Measurements from ENCODE around the gene CELF2. TPM values are rescaled to one million over a fixed set of nuclear protein-coding genes. Genes with fewer than 3 reads are reported as not detected.

The CELF2 gene
- total and polyA plus RNA-seq, 2 donors from 2014 or later = 1.7 to 39.2 TPM

DNA sequence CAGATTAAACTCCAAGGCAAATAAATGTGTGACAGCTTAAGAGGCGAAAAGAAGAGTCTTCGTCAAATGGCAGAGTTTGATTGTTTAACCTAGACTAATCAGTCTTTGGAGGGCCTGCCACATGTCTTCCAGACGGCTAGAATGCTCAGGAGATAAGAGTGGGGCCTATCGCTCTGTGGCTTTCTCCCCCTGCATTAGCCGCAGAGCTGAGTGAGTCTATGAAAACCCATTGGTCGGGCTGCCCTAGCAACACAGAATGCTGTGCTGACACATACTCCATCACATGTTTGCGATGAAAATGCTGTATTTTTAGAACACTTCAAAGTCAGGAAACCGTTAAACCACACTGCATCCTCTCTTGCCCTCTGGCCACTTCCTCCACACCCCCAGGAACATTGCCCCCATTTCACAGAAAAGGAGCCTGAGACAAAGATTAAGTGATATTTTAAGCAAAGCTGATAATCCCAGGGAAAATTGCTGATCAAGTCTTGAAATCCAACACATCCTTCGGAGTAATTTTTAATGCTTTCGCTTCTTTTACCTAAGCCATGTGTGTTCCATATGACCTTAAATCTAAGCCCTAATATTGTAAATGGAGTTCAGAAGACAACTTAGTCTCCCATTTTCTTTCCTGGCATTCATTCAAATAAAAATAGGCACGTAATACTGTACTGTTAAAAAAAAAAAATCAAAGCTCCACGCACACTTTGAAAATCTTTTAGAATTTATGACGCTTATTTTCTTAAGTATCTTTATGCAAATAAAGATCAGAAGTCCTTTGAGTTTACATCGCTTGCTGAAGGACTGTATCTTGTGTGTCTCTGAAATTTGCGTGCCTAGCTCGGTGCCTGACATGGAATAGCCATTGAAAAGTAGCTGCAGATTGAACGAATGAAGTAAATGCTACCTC, 161.2 kb downstream of the CELF2 start:
- intact Hi-C loops (cut with DNase I) = no loop called here
- no peaks in the 10 kb centered on the region for H3K36me3 ChIP-seq (ENCODE audit: control insufficient read depth in 2 of 3, insufficient read depth in 3 of 3, low read length in 3 of 3)
- H3K27ac ChIP-seq (ENCODE audit: low read depth in 2 of 2, low read length in 2 of 2) = no peak overlapping the region
- no peak for FAIRE-seq
- TF ChIP-seq, protein P1, sequence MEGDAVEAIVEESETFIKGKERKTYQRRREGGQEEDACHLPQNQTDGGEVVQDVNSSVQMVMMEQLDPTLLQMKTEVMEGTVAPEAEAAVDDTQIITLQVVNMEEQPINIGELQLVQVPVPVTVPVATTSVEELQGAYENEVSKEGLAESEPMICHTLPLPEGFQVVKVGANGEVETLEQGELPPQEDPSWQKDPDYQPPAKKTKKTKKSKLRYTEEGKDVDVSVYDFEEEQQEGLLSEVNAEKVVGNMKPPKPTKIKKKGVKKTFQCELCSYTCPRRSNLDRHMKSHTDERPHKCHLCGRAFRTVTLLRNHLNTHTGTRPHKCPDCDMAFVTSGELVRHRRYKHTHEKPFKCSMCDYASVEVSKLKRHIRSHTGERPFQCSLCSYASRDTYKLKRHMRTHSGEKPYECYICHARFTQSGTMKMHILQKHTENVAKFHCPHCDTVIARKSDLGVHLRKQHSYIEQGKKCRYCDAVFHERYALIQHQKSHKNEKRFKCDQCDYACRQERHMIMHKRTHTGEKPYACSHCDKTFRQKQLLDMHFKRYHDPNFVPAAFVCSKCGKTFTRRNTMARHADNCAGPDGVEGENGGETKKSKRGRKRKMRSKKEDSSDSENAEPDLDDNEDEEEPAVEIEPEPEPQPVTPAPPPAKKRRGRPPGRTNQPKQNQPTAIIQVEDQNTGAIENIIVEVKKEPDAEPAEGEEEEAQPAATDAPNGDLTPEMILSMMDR (IDR thresholded peaks at IDR 0.05; ENCODE audit: borderline replicate concordance, extremely low read depth, insufficient read depth) = no peak
- H3K9ac ChIP-seq (ENCODE audit: low read length in 3 of 3) = no peak overlapping the region
- H3K27me3 ChIP-seq (ENCODE audit: control insufficient read depth, insufficient read depth, low read length) = no peaks in the 10 kb centered on the region
- no peak overlapping the region for H3K4me3 ChIP-seq (ENCODE audit: low read length in 3 of 3)
- H3K9me3 ChIP-seq (ENCODE audit: control insufficient read depth in 2 of 3, insufficient read depth in 1 of 3, low read length in 3 of 3) = no peaks in the 10 kb centered on the region
- DNase-seq = no peak
- H3K4me1 ChIP-seq (ENCODE audit: control insufficient read depth in 2 of 3, insufficient read depth in 2 of 3, low read depth in 1 of 3, low read length in 3 of 3) = peaks cover 0 to 5% (median 0%) of the 10 kb centered on the region in 3 donors

DNA sequence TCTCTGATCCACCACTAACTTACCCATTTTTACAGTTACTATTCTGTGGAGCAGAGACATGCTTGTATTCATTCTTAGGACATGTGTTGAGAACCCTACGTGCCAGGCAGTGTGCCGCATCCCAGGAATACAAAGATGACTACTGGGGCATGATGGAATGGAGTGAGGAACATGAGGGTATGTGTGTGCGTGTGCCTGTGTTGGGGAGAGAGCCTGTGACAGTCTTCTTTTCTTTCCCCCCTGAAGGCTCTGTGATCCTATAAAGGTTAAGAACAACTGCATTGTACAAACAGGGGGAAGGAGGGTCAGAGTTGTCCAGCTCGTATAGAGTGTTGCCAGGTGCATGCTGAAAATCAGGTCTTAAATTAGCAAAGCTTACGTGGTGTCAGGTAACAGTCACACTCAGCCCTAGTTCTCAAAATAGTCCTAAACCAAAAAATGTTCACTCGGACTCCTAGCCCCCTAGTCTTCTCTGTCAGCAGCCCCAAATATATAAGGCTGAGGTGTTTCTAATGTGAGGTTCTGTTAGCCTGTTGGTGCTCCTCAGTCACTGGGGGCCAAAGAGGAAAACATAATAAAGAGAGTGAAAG, 161.9 kb downstream of the CELF2 start:
- Histone ChIP-seq H3K4me3 (ENCODE audit: low read length in 3 of 3) (no peak overlapping the region), H3K9me3 (ENCODE audit: control insufficient read depth in 2 of 3, insufficient read depth in 1 of 3, low read length in 3 of 3) (no peaks in the 10 kb centered on the region), H3K27ac (ENCODE audit: low read depth in 2 of 2, low read length in 2 of 2) (no peak overlapping the region), H3K36me3 (ENCODE audit: control insufficient read depth in 2 of 3, insufficient read depth in 3 of 3, low read length in 3 of 3) (no peaks in the 10 kb centered on the region), H3K4me1 (ENCODE audit: control insufficient read depth in 2 of 3, insufficient read depth in 2 of 3, low read depth in 1 of 3, low read length in 3 of 3) (peaks cover 0 to 5% (median 0%) of the 10 kb centered on the region in 3 donors), H3K9ac (ENCODE audit: low read length in 3 of 3) (no peak overlapping the region), H3K27me3 (ENCODE audit: control insufficient read depth, insufficient read depth, low read length) (no peaks in the 10 kb centered on the region)
- intact Hi-C loops (cut with DNase I) = no loop called here
- FAIRE-seq (no peak), DNase-seq (no peak)
- TF ChIP-seq, protein P1 (IDR thresholded peaks at IDR 0.05; ENCODE audit: borderline replicate concordance, extremely low read depth, insufficient read depth) = no peak

DNA sequence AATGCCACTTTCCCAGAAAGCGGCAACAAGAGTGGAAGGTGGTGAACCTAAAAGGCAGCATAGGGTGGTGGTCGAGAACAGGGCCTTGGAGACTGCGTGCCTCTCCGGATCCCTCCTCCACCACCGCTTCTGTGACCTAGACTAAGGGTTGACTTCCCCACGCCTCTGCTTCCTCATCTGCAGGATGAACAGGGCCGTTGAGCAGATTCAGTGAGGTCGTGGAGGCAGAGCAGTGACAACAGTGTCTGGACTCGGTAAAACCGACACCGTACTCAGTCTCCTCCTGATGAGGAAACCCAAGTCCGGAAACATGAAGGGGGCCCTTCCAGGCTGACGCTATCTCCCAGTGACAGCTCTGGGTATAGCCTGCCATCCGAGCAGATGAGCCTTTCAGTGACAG, 162.6 kb downstream of the CELF2 start:
- Histone ChIP-seq H3K9ac (ENCODE audit: low read length in 3 of 3) (no peak overlapping the region), H3K27ac (ENCODE audit: low read depth in 2 of 2, low read length in 2 of 2) (no peak overlapping the region)
- no peak for DNase-seq

More for the DNA sequence above, 162.6 kb downstream of the CELF2 start:
- peaks cover 0 to 5% (median 0%) of the 10 kb centered on the region in 3 donors for H3K4me1 ChIP-seq (ENCODE audit: control insufficient read depth in 2 of 3, insufficient read depth in 2 of 3, low read depth in 1 of 3, low read length in 3 of 3)
- H3K27me3 ChIP-seq (ENCODE audit: control insufficient read depth, insufficient read depth, low read length) = no peaks in the 10 kb centered on the region
- TF ChIP-seq, protein P1 (IDR thresholded peaks at IDR 0.05; ENCODE audit: borderline replicate concordance, extremely low read depth, insufficient read depth) = no peak
- no peak for FAIRE-seq
- peaks cover 0 to 5% (median 0%) of the 10 kb centered on the region in 3 donors for H3K9me3 ChIP-seq (ENCODE audit: control insufficient read depth in 2 of 3, insufficient read depth in 1 of 3, low read length in 3 of 3)
- H3K36me3 ChIP-seq (ENCODE audit: control insufficient read depth in 2 of 3, insufficient read depth in 3 of 3, low read length in 3 of 3) = no peaks in the 10 kb centered on the region
- intact Hi-C loops (cut with DNase I) = no loop called here
- H3K4me3 ChIP-seq (ENCODE audit: low read length in 3 of 3) = no peak overlapping the region

All from kidney (tissue), 14 donors.